HS-5 (cell line): ENCODE results near the gene ITPR1.

Source experiments
- DNase-seq: peaks from one replicate; pipeline ENCODE4 v3.0.0-alpha.2; 2012; ENCODE audit warnings: low read depth

The ITPR1 gene

DNA sequence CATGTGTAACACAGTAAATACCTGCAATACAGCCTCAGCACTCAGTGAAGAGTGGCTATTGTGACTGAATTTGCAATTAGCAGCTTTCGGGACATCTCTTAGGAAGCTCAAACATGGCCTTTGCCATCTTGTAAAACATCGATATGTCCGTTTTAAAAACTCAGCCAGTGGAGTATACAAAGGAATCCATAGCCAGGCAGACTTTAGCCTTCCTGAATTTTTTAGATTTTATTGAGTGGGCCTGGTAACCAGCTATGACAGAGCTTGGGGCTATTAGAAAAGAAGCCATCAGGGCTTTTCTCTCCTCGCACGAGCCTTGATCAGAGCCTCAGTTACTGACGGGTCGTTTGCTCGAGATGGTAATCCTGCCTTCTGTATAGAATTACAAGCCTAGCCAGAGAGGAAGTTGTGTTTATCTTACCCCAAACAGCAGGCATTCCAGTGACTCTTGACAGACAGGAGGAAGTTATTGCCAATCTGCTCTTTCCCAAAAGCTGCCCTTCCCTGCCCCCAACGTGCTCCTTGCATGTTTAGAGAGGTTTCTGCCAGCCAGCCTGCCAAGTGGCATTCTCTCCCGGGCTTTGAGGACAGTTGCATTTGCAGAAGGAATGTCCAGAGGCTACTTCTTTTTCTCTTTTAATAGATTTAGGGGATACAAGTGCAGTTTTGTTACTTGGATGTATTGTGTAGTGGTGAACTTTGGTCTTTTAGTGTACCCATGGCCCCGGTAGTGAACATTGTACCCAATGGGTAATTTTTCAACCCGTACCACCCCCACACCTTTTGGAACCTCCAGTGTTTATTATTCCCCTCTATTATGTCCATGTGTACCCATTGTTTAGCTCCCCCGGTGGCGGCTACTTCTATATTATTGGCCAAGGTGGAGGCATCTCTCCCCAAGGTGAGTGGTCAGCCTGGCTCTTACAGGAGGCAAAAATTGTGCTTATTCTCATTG, 40.6 kb downstream of the ITPR1 start:
- DNase-seq: no peak

- no peak for DNase-seq
Observed at GRCh38 chr3:4534906-4535305, 41.8 kb downstream of the ITPR1 start.

DNA sequence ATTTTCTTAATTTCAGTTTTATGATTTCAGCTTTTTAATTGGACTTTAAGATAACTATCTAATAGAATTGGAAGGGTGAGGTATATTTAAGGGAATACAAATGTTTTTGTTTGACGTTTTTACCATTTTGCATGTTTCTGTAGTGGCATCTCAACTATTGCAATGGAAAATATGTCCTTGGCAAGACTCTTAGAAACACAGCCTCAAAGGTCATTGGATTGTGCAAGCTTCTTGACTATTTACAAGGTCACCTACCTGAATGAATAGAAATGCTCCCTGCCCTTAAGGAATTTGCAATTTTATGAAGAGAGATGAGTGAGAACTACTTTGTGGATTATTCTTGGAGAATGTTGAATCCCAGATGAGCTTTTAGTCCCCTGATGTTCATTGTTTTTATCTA, 43.1 kb downstream of the ITPR1 start:
- DNase-seq: no peak

- DNase-seq: no peak
Observed at GRCh38 chr3:4540267-4540666, 47.1 kb downstream of the ITPR1 start.

DNA sequence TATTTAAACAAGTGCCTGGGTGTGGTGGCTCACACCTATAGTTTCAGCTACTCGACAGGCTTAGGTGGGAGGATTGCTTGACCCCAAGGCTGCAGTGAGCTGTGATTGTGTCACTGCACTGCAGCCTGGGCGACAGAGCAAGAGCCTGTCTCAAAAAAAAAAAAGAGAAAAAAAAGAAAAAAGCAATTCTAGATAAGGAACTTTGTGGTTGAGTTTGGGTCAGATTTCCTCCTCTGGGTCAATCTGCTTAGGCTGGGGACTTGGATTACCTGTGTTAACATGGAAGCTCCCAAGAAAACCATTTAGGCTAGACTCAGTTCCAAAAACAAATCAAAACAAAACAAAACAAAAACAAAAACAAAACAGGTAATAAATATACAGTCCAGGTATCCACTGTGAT, 50.0 kb downstream of the ITPR1 start:
- no peak for DNase-seq

DNA sequence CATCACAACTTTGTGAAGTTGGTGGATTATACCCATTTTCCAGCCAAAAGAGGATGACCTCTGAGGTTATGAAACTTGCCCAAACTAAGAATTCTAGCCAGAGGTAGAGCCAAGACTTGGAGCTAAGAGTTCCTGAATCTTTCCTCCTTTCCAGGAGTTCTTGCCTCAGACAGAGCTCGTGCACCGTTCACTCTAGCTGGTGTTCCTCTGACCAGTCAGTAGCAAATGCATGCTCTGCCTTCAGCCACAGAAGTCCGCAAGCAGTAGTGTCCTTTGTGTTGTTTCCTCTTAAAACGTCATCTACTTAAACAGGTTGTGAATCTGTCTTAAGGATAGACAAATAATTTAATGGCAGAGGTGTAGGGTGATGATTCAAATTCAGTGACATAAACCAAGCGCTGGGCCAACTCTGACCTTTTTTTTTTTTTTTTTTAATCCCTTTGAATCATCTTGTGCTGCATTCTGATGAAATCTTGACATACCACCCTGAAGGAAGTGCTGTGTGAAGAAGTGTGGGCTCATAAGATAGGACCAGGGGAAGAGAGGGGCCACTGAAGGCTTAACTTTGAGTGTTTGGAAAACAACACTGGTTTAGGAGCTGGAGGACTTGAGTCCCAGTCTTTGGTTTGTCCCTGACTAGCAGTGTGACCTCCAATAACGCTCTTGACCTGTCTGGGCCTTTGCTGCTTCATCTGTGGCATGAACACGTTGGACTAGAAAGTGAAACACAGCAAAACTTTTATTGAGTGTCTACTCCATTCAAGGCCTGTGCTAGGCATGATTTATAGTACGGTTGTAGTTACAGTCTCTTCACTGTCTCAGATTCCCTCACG, 53.4 kb downstream of the ITPR1 start:
- DNase-seq: no peak

- DNase-seq: no peak
Observed at GRCh38 chr3:4547799-4548198, 54.7 kb downstream of the ITPR1 start.

GRCh38 chr3:4548356-4548755, 55.2 kb downstream of the ITPR1 start:
- DNase-seq: no peak

GRCh38 chr3:4548780-4549179, 55.6 kb downstream of the ITPR1 start:
- DNase-seq: no peak

DNA sequence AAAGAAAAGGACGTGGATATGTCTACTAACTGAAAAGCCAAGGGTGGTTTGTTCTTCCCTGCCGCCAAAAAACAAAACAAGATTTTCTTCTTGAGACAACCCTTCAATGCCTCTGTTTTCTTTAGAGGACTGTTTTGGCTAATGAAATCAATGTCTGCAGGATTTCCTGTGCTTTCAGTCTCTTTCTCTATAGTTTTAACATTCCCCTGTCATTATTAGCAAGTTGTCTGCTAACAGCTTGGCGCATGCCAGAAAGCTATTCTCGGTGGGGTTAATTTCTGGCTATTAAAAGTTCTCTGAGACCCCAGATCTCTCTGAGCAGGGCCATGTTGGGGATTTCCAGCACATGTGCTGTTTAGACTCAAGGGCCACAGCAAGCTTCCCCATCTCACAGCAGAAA, 56.7 kb downstream of the ITPR1 start:
- DNase-seq: no peak

DNA sequence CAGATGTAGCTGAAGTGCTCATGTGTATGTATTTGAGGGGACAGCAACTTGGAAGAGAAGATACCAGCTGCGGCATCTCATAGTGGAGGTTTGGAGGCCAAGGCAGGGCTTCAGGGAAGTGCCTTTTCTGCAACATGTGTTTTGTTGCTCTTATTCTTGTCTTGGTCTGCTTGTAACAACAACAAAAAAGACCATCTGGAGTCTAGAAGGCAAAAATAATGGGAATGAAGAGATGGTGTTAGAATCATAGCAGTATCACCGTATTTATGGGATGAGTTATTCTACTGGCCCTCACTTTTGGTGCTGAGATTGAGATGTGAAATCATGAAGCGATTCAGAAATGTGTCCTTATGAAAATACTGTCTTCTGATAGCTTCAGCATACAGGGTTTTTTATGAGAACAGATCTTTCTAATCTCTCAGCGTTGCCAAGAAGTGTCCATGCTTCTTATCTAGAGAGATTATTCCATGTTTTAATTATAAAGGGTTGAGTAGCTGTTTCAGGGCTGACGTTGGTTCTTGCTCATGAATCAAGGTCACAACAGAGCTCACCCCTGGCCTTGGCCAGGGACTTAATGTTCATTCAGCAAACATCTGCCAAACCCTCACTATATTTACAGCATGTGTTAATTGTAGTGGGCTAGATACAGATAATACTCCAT, 58.0 kb downstream of the ITPR1 start:
- DNase-seq: no peak

- DNase-seq: no peak
Observed at GRCh38 chr3:4551794-4552442, 58.8 kb downstream of the ITPR1 start.

- DNase-seq: no peak
Observed at GRCh38 chr3:4552811-4553210, 59.7 kb downstream of the ITPR1 start.

DNA sequence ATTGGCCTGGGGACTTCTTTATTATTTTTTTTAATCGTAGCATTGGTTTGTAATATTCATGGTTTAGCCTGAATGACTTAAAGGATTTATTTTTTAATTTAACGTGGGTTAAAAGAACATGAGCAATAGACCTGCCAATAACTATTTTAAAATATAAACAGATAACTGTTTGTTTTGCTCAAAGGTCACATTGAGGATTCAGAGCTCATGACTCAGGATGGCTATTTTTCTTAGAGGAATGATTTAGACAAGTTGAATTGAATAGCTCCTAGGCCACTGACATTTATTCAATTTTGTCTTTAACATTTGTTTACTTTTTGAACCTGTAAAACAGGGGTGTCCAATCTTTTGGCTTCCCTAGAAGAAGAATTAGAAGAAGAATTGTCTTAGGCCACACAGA, 68.5 kb downstream of the ITPR1 start:
- no peak for DNase-seq

DNA sequence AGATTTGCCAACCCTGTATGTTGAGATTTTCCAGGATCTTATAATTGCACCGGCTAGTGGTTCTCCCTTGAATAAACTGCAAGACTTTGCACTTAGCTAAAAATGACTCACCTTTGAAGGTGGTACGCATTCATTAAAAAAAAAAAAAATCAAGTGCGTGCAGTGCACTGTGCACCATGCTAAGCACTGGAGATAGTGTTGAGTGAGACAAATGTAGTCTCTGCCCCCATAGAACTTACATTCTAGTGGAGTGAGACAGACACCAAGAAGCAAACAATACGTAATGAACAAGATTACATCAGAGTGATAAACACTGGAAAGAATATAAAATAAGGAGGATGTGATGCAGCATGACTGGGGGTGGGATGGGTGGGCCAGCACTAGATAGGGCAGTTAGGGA, 69.4 kb downstream of the ITPR1 start:
- DNase-seq: no peak

- no peak for DNase-seq
Observed at GRCh38 chr3:4564270-4564669, 71.1 kb downstream of the ITPR1 start.

DNA sequence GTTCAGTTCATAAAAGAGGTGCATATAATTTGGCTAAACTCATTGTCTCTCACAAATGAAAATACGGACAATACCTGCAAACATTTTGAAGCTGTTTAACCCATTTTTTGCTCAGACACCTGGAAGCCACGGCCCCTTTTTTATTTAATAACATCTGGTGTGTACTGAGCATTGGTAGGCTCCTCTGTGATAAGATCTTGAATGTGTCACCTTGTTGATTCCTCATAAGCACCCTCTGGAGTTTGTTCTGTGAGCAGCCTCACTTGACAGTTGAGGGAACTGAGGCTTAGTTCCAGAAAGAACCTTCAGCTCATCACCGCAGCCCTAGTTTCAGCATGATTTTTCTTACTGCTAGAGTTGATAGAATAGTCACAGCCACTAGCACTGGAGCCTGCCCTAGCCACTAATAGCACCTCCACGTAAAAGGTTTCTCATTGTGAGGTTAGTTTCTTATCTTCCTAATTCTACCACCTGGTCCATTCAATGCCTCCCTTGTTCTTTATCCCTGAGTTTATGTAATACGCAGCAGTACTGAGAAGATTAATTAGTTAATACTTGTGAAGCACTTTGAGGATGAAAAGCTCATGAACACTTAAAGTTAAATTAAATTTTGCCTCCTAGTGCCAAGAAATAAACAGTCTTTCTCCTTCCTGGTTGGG, 71.9 kb downstream of the ITPR1 start:
- no peak for DNase-seq

DNA sequence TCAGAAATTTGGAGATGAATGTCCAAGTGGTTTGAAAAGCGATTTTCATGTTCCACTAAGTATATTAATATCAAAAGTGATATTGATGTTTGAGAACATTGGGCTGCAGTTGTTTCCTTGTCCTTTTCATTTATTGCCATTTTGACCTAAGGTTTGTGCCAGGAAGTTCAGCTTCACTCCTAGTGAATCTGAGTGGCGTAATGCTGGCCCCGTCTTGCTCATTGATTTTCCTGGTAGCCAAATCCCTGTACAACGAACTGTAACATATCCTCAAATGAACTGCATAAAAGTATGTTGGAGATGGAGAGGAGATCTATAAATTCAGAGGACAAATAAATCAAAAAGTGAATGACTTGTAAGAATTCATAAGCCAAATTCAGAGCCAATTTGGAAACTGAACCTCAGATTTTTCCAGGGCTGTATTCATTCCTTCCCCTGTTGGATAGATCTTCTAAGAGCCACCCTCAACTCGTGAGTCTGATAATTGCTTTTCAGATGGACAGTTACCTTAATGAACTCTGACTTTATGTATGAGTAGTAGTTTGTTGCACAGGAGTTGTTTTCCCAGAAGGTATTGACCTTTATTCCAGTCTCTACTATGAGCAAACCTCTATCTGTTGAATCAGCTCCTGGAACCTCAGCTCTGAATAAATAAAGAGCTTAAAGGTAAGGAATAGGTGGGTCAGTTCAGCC, 72.8 kb downstream of the ITPR1 start:
- DNase-seq: no peak

- no peak for DNase-seq
Observed at GRCh38 chr3:4568841-4569240, 75.7 kb downstream of the ITPR1 start.

GRCh38 chr3:4570840-4571621, 77.9 kb downstream of the ITPR1 start:
- DNase-seq: no peak
